HepG2 (cell line): ENCODE data around the gene ONECUT3. TPM values are rescaled to one million over a fixed set of nuclear protein-coding genes. Genes with fewer than 3 reads are reported as not detected.

ENCODE experiments used
- ATAC-seq: fragments of 200-7000 bp; cut with Tn5 transposase; 3 replicates; pipeline ENCODE4 v1.9.1; 2020; ENCODE audit warnings: mild to moderate bottlenecking, moderate library complexity
- Bru-seq: library from RNA; stranded (reverse); fragments of 400-500 nt; gene quantifications from one replicate; lab custom pipeline; 2021; lab: Mats Ljungman, UMichigan
- BruChase-seq, 2 experiments: library from RNA; stranded (reverse); fragments of 400-500 nt; gene quantifications; one replicate each; lab custom pipeline; 2021; lab: Mats Ljungman, UMichigan
- BruUV-seq: library from RNA; stranded (reverse); fragments of 400-500 nt; replicated peaks from 2 replicates; lab custom pipeline; 2021; lab: Mats Ljungman, UMichigan
- CTCF ChIA-PET: fragments of 300-600 bp; formaldehyde crosslinking; extraction: SDS; loops from one replicate; lab custom pipeline; 2021; ENCODE audit warnings: low total read pairs, inconsistent platforms, low intra/inter-chr PET ratio; lab: Yijun Ruan, JAX
- POLR2A ChIA-PET: fragments of 350-600 bp; sonication (Branson Sonifier 250); formaldehyde crosslinking; loops from one replicate; lab custom pipeline; 2020; ENCODE audit warnings: antibody characterized with exemption, inconsistent platforms; lab: Yijun Ruan, JAX
- DNase-seq: peaks from one replicate; pipeline ENCODE4 v3.0.0-alpha.2; 2015; ENCODE audit warnings: low spot score
- FAIRE-seq: peaks from 3 replicates; lab custom pipeline; 2011; peaks lifted over from hg19 to GRCh38; lab: Jason Lieb, UNC
- H2AFZ ChIP-seq: one replicate; pipeline ENCODE4 v1.6.1; 2011; ENCODE audit warnings: low read length, inconsistent platforms
- H3K27ac ChIP-seq: fragments of 300-600 bp; 3 replicates; pipeline ENCODE4 v1.8.0; 2011; ENCODE audit warnings: mixed run types, mild to moderate bottlenecking, mixed read lengths, low read length, inconsistent platforms; ENCODE audit not compliant: insufficient read depth; ENCODE audit errors: extremely low read length
- H3K27me3 ChIP-seq, 2 experiments: fragments of 200-600 bp in 1 of 2; 2 replicates in 1 of 2; 3 replicates in 1 of 2; pipeline versions ENCODE4 v1.6.0 to v1.8.0; 2011; ENCODE audit warnings: low read length in 2 of 2, mild to moderate bottlenecking in 2 of 2, moderate library complexity in 2 of 2, inconsistent platforms in 1 of 2; ENCODE audit not compliant: insufficient read depth in 2 of 2, control insufficient read depth in 1 of 2
- H3K36me3 ChIP-seq, 2 experiments: fragments of 200-600 bp in 1 of 2; replicated peaks in 1 of 2; 2 replicates in 1 of 2; 3 replicates in 1 of 2; pipeline versions ENCODE4 v1.5.1 to v1.8.0; 2011; ENCODE audit warnings: low read length in 2 of 2, inconsistent platforms in 1 of 2; ENCODE audit not compliant: insufficient read depth in 2 of 2, control insufficient read depth in 1 of 2
- H3K4me1 ChIP-seq: 2 replicates; pipeline ENCODE4 v1.5.1; 2012; ENCODE audit warnings: low read length, inconsistent platforms; ENCODE audit not compliant: insufficient read depth
- H3K4me2 ChIP-seq: 2 replicates; pipeline ENCODE4 v1.6.0; 2011; ENCODE audit warnings: low read depth, low read length, inconsistent platforms
- H3K4me3 ChIP-seq, 3 experiments: fragments of 200-600 bp in 1 of 3; sonication (generic), shearing (Covaris generic) in 1 of 3; replicated peaks in 1 of 3; 2 replicates each; pipeline ENCODE4 v1.5.1; 2011 to 2016; ENCODE audit warnings: low read length in 3 of 3, inconsistent platforms in 2 of 3, low read depth in 2 of 3, mild to moderate bottlenecking in 2 of 3, control low read depth in 1 of 3, mixed read lengths in 1 of 3; ENCODE audit not compliant: insufficient read depth in 1 of 3
- H3K79me2 ChIP-seq: one replicate; pipeline ENCODE4 v1.6.1; 2011; ENCODE audit warnings: low read length, inconsistent platforms; ENCODE audit not compliant: insufficient read depth
- H3K9ac ChIP-seq: 2 replicates; pipeline ENCODE4 v1.6.0; 2011; ENCODE audit warnings: mild to moderate bottlenecking, low read depth, low read length, inconsistent platforms; ENCODE audit not compliant: insufficient read depth
- H3K9me3 ChIP-seq: 2 replicates; pipeline ENCODE4 v1.5.1; 2012; ENCODE audit warnings: mild to moderate bottlenecking, low read length
- H4K20me1 ChIP-seq: 2 replicates; pipeline ENCODE4 v1.6.0; 2011; ENCODE audit warnings: inconsistent platforms, mild to moderate bottlenecking, low read length, moderate library complexity; ENCODE audit not compliant: insufficient read depth
- CHD2 ChIP-seq: IDR thresholded peaks from 2 replicates; pipeline ENCODE4 v1.6.1; 2011; ENCODE audit warnings: low read depth, low read length, improper control_type of control experiment
- IRF2 ChIP-seq: IDR thresholded peaks from 2 replicates; pipeline ENCODE4 v1.6.1; 2018; ENCODE audit warnings: missing genetic modification reagents, missing compliant biosample characterization
- PAF1 ChIP-seq: IDR thresholded peaks from 2 replicates; pipeline ENCODE4 v1.6.1; 2016; ENCODE audit warnings: missing genetic modification reagents, missing compliant biosample characterization
- PLSCR1 ChIP-seq: sonication (generic); formaldehyde crosslinking; IDR thresholded peaks from 2 replicates; pipeline ENCODE4 v1.5.0; 2020; ENCODE audit warnings: missing genetic modification reagents, mild to moderate bottlenecking, borderline replicate concordance
- SALL2 ChIP-seq: sonication (generic); formaldehyde crosslinking; IDR thresholded peaks from 2 replicates; pipeline ENCODE4 v1.8.1; 2023; ENCODE audit warnings: mild to moderate bottlenecking, missing genetic modification reagents, inconsistent platforms
- SRY ChIP-seq: sonication (generic); formaldehyde crosslinking; IDR thresholded peaks from 2 replicates; pipeline ENCODE4 v1.8.0; 2022; ENCODE audit warnings: mild to moderate bottlenecking, missing genetic modification reagents
- TCF7 ChIP-seq: sonication (generic); IDR thresholded peaks from 2 replicates; pipeline ENCODE4 v1.6.1; 2016; ENCODE audit warnings: antibody characterized with exemption, low read depth
- TSC22D2 ChIP-seq: sonication (generic); formaldehyde crosslinking; IDR thresholded peaks from 2 replicates; pipeline ENCODE4 v1.5.1; 2020; ENCODE audit warnings: missing genetic modification reagents, mild to moderate bottlenecking, borderline replicate concordance
- U2AF2 ChIP-seq: fragments of 200-400 bp; formaldehyde crosslinking; IDR thresholded peaks from 2 replicates; pipeline ENCODE4 v1.6.1; 2017; ENCODE audit warnings: low read depth, mild to moderate bottlenecking, low read length
- ZBTB42 ChIP-seq: sonication (generic); formaldehyde crosslinking; IDR thresholded peaks from 2 replicates; pipeline ENCODE4 v1.5.0; 2020; ENCODE audit warnings: mild to moderate bottlenecking, missing genetic modification reagents
- ZFY ChIP-seq: sonication (generic); formaldehyde crosslinking; IDR thresholded peaks from 2 replicates; pipeline ENCODE4 v1.4.0; 2020; ENCODE audit warnings: missing genetic modification reagents
- ZKSCAN1 ChIP-seq: fragments of 150-350 bp; IDR thresholded peaks from 2 replicates; pipeline ENCODE4 v1.6.1; 2014; ENCODE audit warnings: low read length
- ZNF121 ChIP-seq: sonication (generic); formaldehyde crosslinking; IDR thresholded peaks from 2 replicates; pipeline ENCODE4 v1.5.0; 2020; ENCODE audit warnings: mild to moderate bottlenecking, missing genetic modification reagents
- ZNF615 ChIP-seq: sonication (generic); formaldehyde crosslinking; IDR thresholded peaks from 2 replicates; pipeline ENCODE4 v1.5.0; 2020; ENCODE audit warnings: mild to moderate bottlenecking, missing genetic modification reagents, borderline replicate concordance
- ZNF660 ChIP-seq: sonication (generic); formaldehyde crosslinking; IDR thresholded peaks from 2 replicates; pipeline ENCODE4 v1.5.1; 2020; ENCODE audit warnings: mild to moderate bottlenecking, low read depth, missing genetic modification reagents, borderline replicate concordance
- ZNF800 ChIP-seq: sonication (generic); formaldehyde crosslinking; IDR thresholded peaks from 2 replicates; pipeline ENCODE4 v1.4.0; 2020; ENCODE audit warnings: missing genetic modification reagents
- WGBS: methylation state at CpG from one replicate; pipeline ENCODE4 v1.1.6; 2017; ENCODE audit warnings: low lambda C conversion rate; 5-methylcytosine and 5-hydroxymethylcytosine counted together
- in situ Hi-C: cut with HindIII; loops from 2 replicates; pipeline ENCODE4 v1.10.0; 2017; ENCODE audit warnings: low pct_unique_long_range_greater_than_20kb; ENCODE audit not compliant: extremely low pct_ligation_motif_present
- intact Hi-C: fragments of 100-400 bp; cut with micrococcal nuclease; formaldehyde crosslinking; loops from one replicate; pipeline ENCODE4 v1.10.0; 2022; ENCODE audit not compliant: unreplicated experiment
- long read RNA-seq, 2 experiments: library from RNA in 1 of 2; library from polyadenylated mRNA in 1 of 2; stranded (forward) in 1 of 2; unstranded in 1 of 2; transcript quantifications; one replicate each; pipeline ENCODE4 v2.0.0, GENCODE V29; 2019 to 2022
- polyA minus RNA-seq, 3 experiments: library from RNA; depleted of rRNA, polyadenylated mRNA; stranded (reverse); fragments of >200 nt; gene quantifications; 2 replicates each; pipeline ENCODE4 v1.2.3, GENCODE V29; 2011; ENCODE audit warnings: low replicate concordance in 1 of 3
- polyA plus RNA-seq, 8 experiments: library from polyadenylated mRNA; depleted of rRNA in 3 of 8; stranded (reverse) in 7 of 8; unstranded in 1 of 8; fragments of >200 nt; fragmentation: Illumina TruSeq in 4 of 8; extraction: Trizol in 4 of 8; gene quantifications; 2 replicates each; pipeline versions ENCODE4 v1.2.1 to v1.2.3, GENCODE V29; 2011 to 2016; ENCODE audit warnings: low read depth in 4 of 8, missing spikeins in 1 of 8, mixed read lengths in 1 of 8; ENCODE audit not compliant: insufficient read depth in 1 of 8
- total RNA-seq, 5 experiments: library from RNA; depleted of rRNA; stranded (reverse); fragments of >200 nt; fragmentation: Illumina TruSeq; extraction: Trizol; gene quantifications; 2 replicates each; pipeline ENCODE4 v1.2.3, GENCODE V29; 2016; ENCODE audit warnings: low read depth in 1 of 5

ONECUT3 gene
- total RNA-seq (2016; rRNA removed; fragmentation: Illumina TruSeq; extraction: Trizol) (not detected in 2 replicates), polyA plus RNA-seq (2011; rRNA removed) (under 0.01 and 0.01 TPM in 2 replicates), polyA minus RNA-seq (2011; rRNA and poly(A)+ RNA removed; ENCODE audit: low replicate concordance) (not detected in 2 replicates), Bru-seq, nascent RNA (percentile 10 among the genes with signal in this experiment), BruChase-seq, experiment 1, labeled RNA remaining after a 6-hour chase (percentile 13 among the genes with signal in this experiment), BruChase-seq, experiment 2, labeled RNA remaining after a 2-hour chase (percentile 12 among the genes with signal in this experiment)
- total RNA-seq (2016; cell fraction: cytosol; rRNA removed; fragmentation: Illumina TruSeq; extraction: Trizol; ENCODE audit: low read depth): not detected in 2 replicates
- not detected in 2 replicates for total RNA-seq (2016; cell fraction: insoluble cytoplasmic fraction; rRNA removed; fragmentation: Illumina TruSeq; extraction: Trizol)
- total RNA-seq (2016; cell fraction: membrane; rRNA removed; fragmentation: Illumina TruSeq; extraction: Trizol): not detected in 2 replicates
- not detected in 2 replicates for total RNA-seq (2016; cell fraction: nucleus; rRNA removed; fragmentation: Illumina TruSeq; extraction: Trizol)
- polyA plus RNA-seq (2011; cell fraction: cytosol; rRNA removed): 0.01 TPM in 1 of 2 replicates, not detected in the other
- polyA plus RNA-seq (2011; cell fraction: nucleus; rRNA removed): 0.03 TPM in 1 of 2 replicates, not detected in the other
- not detected in 2 replicates for polyA plus RNA-seq (2012)
- polyA plus RNA-seq (2016; cell fraction: cytosol; fragmentation: Illumina TruSeq; extraction: Trizol; ENCODE audit: low read depth): not detected in 2 replicates
- polyA plus RNA-seq (2016; cell fraction: insoluble cytoplasmic fraction; fragmentation: Illumina TruSeq; extraction: Trizol; ENCODE audit: low read depth): 0.02 TPM in 1 of 2 replicates, not detected in the other
- polyA plus RNA-seq (2016; cell fraction: membrane; fragmentation: Illumina TruSeq; extraction: Trizol; ENCODE audit: low read depth): not detected in 2 replicates
- not detected in 2 replicates for polyA plus RNA-seq (2016; cell fraction: nucleus; fragmentation: Illumina TruSeq; extraction: Trizol; ENCODE audit: insufficient read depth, low read depth)
- polyA minus RNA-seq (2011; cell fraction: cytosol; rRNA and poly(A)+ RNA removed): not detected in 2 replicates
- polyA minus RNA-seq (2011; cell fraction: nucleus; rRNA and poly(A)+ RNA removed): not detected in 2 replicates
- long read RNA-seq, experiment 1: 0 reads
- long read RNA-seq, experiment 2: 0 reads

GRCh38 chr19:1752757-1753728 is at the start of gene ONECUT3:
ONECUT3 (plus strand) TSS chr19:1753506; CDS start chr19:1753663, 157 bp downstream.
- ChIA-PET POLR2A (no interaction called here), CTCF (no interaction called here)
- no peak within 1 kb of the TSS for H3K4me2 ChIP-seq
- in situ Hi-C loops (no loop called here), intact Hi-C loops (no loop called here)
- 6% methylated on average over 6 of the region's 77 CpGs for WGBS
- H3K36me3 ChIP-seq: no peaks in the 10 kb centered on the region
- no peaks in the 10 kb centered on the region for H3K9me3 ChIP-seq
- no peaks in the 10 kb centered on the region; the same call in 1 of the 2 replicates for H4K20me1 ChIP-seq
- peaks cover 15 to 79% of the 10 kb centered on the region in 2 experiments for H3K27me3 ChIP-seq
- no TSS peak for BruUV-seq
- no peak within 1 kb of the TSS for H3K4me3 ChIP-seq
- DNase-seq: no peak
- no peaks in the 10 kb centered on the region for H3K4me1 ChIP-seq
- ATAC-seq: no peak
- H3K79me2 ChIP-seq: no peaks in the 10 kb centered on the region
- H3K9ac ChIP-seq: no peak within 1 kb of the TSS
- no peak for FAIRE-seq
- no peak within 1 kb of the TSS for H3K27ac ChIP-seq
- H2AFZ ChIP-seq: no peak within 1 kb of the TSS
- TF ChIP-seq ZNF660 (CRISPR knock-in tag) (no peak), ZFY (CRISPR knock-in tag) (0 out of 2 replicates have a peak, but pooled peaks have one; percentile 4), TCF7 (no peak), U2AF2 (no peak), IRF2 (no peak), ZNF121 (CRISPR knock-in tag) (no peak), CHD2 (no peak), ZKSCAN1 (no peak), SALL2 (no peak), PLSCR1 (CRISPR knock-in tag) (no peak), ZBTB42 (CRISPR knock-in tag) (no peak), ZNF615 (CRISPR knock-in tag) (no peak), SRY (CRISPR knock-in tag) (no peak), PAF1 (CRISPR knock-in tag) (no peak), TSC22D2 (CRISPR knock-in tag) (no peak), ZNF800 (CRISPR knock-in tag) (peak; percentile 77; the same call in 1 of the 2 replicates)
